ENCODE data around the gene MARS1.

MARS1 gene

DNA sequence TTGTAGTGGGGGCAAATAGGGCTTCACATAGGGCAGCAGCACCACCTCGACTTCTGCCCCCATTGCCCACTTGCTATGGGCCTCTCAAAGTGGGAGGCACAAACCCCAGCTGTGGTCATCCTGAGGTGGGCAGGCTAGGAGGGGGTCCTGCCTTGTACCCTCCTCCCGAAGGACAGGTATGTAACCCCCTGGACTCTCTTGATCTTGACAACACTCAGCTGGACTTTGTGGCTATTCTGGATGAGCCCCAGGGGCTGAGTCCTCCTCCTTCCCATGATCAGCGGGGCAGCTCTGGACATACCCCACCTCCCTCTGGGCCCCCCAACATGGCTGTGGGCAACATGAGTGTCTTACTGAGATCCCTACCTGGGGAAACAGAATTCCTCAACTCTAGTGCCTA lies 16.2 kb upstream of the MARS1 start:
- no peak for DNase-seq (ENCODE audit: low read depth, low spot score)

DNA sequence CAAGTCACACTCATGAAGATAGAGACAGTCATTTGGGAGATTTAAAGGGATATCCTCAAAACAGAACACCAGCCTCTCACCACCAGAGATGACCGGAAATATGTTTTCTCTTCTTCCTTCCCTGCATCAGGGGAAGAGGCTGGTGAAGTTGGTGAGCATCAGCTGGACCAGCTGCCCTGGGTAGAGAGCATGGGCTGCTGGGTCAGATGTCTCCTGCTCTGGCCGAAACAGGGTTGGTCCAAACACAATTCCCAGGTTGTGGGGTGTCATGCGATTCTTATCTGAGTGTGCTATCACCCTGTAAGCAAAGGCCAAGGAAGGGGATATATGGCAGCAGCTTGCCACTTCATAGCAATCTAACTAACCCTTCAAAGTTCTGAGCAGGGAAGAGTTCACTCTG lies 15.5 kb upstream of the MARS1 start:
- no peak for DNase-seq (ENCODE audit: low read depth, low spot score)

DNA sequence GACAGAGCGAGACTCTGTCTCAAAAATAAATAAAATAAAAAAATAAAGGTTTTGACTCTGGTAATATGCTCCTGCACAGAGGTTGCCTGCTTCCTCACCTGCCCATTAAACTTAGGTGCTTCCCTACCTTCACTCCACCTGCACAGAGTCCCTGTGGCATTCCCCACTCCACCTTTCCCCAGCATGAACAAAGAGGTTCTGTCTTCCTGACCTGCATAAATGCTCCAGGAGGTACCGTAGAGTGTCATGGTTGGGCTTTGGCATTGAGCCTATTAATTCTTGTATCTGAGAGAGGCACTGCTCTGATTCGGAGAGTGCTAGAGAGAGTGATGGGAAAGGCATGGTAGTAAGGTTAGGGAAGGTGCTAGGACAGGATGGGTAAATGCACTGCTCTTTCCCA lies 14.5 kb upstream of the MARS1 start:
- no peak for DNase-seq (ENCODE audit: low read depth, low spot score)

DNA sequence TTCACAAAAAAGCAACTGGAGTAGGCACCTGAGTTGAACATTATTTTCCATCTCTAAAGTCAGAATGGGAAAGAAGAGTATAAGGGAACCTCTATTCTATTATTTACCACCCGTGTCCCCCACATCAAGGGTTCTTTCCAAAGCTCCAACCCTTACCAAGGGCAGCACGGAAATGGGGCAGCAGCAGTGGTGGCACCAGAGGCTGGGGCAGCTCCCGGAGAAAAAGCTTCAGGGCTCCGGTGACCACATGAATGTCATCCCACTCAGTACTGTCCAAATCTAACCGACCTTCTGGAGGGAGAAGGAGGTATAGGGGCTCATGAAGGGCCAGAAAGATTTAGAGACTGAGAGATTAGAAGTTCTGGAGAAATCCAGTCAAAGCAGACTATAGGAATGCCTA lies 14.0 kb upstream of the MARS1 start:
- no peak for DNase-seq (ENCODE audit: low read depth, low spot score)

DNA sequence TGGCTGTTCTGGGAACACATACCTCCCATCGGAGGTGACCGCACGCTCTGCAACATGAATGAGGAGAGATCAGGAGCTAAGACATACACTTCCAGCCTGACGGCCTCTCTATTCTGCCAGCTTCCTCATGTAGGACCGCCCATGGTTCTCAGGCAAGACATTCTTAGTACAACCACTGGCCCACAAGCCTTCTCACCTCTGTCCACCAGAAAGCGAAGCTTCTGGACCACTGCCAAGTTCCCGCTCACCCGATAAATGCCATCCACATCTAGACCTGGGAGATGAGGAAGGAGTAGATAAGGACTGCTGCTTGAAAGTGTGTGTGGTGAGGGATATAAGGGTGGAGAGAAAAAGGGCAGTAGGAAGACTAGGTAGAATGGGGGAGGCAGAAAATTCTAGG lies 13.4 kb upstream of the MARS1 start:
- no peak for DNase-seq (ENCODE audit: low read depth, low spot score)

DNA sequence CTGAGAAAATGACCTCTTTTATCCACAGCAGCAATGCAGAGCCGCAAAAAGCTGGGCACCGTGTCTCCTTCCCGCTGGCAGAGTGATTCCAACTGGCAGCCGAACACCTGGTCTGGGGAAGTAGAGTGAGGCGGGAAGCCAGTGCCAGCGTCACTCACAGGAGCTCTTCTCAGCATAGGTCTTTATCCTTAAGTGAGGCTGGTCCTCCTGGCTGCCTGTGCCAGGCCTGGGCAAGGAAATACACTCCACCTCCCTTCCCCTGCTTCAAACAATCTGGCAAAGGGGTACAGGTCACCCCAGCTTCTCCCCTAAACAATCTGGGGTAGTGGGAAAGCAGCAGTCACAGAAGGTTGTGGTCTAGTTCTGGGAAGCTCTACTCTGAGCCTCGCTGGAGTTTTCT lies 13.0 kb upstream of the MARS1 start:
- no peak for DNase-seq (ENCODE audit: low read depth, low spot score)

DNA sequence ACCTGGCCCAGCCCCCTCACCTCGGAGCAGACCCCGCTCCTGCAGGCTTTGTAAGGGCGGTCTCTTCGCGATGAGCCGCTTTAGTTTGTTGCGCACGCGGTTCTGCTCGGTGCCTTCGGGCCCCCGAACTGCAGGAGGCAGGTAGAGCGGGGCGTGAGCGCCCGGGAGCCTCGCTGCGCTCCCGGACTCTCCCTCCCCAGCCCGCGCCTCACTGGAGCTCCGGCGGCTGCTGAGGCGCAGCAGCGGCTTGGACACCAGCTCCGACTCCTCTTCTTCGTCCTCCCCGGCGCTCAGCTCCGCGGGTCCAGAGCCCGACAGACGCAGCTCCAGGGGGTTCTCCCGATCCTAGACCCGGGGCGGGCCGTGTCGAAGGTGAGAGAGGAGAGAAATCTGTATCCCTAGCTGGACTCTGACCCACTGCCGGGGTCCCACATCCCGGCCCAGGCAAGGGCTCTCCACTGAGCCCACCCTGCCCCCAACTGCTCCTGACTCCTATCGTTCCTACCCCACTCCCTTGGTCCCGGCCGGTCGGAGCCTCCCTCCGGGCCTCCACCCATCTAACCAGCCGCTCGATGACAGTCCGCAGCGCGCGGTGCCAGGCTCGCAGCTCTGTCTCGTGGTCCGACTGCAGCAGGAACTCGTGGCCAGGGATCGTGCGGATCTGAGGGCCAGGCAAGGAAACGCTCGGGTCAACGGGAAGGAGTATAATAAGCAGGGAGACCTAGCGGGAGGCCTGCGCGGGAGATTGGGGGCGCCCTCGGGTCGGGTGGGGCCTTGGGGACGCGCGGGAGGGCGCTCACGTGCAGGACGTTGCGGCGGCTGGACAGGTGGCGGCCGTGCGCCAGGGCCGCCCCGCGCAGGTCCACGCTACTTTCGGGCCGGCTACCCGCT lies 12.4 kb upstream of the MARS1 start:
- DNase-seq (ENCODE audit: low read depth, low spot score) = peak; percentile 49

DNA sequence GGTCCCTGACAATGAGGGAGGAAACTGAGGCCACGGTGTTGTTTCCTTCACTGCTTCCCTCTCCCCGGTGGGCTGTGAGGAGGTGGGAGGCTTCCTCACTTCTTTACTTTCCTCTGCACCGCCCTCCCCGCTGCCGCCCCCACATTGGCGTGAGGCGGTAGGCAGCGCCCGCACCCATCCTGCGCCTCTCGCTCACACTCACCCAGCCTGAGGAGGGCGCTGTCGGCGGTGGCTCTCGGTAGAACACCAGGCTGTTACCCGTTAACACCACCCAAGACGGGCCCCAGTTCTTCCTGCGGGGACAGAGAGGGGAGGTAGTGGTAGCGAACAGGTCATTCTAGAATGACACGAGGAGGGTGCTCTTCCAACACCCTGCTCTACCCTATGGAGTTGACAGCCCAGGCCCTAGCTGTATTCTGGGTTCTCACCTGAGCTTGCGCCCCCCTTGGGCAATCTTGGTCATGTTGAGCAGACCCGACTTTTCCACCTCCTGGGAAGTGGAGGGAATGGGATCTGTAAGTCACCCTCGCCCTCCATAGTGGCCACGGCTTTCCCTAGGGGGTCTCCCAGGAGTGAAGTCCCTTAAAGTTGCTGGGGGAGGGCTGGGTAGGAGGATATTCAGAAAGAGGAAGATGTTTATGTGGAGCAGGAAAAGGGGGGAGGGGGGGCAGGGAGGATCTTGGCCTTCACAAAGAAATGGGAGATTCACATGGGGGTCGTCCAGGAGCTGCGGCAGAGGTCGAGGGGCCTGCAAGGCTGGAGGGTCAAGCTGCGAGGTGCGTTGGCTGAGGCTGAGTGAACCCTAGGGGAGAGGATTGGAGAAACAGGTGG lies 11.5 kb upstream of the MARS1 start:
- DNase-seq (ENCODE audit: low read depth, low spot score) = no peak

DNA sequence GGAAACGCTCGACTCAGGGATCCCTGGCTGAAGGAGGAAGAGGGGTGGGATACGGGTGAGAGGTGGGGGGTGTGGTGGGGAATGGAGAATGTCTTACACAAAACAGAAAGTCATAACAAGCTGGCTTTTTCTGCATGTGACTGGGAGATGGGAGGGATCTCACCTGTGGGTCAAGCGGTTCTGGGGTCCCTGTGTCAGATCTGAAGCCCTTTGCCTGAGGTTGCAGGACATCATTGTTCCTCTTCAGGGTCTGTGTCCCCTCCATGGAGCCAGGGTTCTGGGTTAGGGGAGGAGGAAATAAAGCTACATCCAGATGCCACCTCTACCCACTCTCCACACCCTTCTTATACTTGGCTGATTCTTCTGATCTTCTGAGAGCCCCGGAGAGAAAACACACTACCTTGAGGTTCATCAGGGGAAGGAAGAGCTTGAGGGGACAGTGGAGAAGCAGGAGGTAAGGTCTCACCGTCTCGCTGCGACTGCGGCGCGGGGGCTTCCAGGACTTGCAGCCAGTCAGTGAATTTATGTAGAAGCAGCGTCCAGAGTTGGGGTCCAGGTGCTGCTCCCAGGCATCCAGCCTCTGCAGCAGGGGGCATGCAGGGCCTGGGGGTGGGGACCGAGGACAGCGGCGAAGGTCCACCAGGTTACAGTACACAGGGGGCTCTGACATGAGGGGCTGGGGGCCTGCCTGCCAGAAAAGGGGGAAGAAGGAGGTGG lies 10.7 kb upstream of the MARS1 start:
- DNase-seq (ENCODE audit: low read depth, low spot score) = no peak

DNA sequence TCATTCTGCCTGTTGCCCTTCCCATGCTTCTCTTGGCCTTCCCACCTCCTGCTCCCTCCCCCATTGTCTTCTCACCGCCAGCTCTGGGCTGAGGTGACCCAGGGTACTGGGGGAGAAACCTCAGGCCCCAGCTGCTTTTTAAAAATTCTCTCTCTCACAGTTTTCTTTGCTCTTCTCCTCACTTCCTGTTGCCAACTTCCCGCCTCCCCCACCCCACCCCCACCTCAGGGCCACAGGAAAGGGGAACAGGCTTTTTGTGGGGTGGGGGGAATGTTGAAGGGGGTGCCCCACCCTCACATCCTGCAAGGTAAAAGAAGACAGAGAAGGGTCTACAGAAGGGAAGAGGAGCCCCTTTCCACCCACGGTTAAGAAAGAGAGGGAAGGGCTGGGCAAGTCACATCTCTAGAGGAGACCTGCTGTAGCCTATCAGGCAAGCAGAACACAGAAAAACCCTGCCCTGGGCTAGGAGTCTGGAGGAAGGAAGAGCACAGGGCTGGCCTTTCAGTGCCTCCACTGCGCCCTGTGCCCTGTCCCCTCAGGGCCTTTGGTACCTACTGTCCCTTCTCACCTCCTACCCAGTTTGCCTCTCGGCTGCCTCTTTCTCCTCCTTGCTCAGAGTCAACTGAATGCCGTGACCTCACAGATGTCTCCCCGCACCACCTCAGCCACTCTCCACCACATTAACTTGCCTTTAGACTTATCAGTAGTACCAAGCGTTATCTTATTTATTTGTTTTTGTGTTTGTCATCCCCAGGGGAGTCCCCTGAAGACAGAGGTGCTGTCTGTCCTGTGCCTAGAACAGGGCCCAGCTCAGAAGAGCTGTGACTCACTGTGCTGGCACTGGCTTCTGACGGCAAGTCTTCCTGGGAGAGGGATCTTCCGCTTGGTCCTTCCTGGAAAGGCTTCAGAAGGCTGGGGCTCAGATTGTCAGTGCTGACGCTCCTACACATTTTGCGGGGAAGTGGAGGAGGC lies 9.9 kb upstream of the MARS1 start:
- DNase-seq (ENCODE audit: low read depth, low spot score) = peak; percentile 26

DNA sequence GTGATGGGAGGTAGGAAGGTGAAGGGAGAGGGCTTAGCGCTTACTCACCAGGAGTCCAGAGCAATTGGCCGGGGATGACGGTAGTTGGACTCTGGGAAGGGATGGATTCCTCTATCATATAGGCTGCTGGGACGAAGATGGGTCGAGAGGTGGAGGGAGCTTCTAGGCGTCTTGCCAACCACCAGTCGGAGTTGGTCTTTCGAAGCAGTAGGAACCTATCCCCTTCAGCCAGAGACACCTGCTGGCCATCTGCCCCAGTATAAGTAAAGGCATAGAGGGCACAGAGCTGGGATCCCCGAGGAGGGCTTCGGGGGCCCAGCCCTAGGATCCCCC lies 8.9 kb upstream of the MARS1 start:
- DNase-seq (ENCODE audit: low read depth, low spot score) = no peak

DNA sequence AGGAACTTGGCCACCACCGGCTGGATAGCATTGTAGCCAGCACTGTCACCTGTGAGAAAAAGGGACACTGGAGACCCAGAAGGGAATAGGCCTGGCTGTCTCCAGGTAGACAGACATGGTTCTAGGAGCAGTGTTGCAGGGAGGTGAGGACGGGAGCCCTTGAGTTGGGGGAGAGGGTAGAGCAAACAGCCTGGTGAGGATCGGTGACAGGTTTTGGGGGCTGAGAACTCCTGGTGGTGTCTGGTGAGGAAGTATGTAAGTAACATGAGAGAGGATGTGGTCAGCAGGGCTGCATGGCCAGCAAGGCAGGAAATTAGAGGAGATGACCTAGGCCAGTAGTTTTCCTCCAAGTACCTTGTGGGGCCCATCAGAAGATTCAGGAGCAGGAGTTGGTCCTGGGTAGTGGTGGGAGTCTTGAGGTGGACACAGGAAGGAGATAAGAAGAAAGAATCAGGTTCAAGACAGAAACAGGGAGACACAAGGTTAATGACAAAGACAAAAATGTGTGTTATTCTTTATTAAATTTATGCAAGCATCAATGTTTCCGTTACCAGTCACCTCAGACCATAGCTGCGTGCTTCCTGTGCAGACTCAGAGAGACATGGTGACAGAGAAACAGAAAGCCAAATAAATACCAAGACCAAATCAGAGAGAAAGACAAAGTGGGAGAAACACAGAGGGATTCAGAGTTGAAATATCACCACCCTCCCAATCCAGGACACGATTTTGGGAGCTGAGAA lies 8.3 kb upstream of the MARS1 start, which contains the start of gene ARHGAP9:
ARHGAP9 (minus strand) TSS at position 491 of the 740 bp plus-strand sequence; CDS start at position 31, 460 bp downstream.
- DNase-seq (ENCODE audit: low read depth, low spot score) = no peak

DNA sequence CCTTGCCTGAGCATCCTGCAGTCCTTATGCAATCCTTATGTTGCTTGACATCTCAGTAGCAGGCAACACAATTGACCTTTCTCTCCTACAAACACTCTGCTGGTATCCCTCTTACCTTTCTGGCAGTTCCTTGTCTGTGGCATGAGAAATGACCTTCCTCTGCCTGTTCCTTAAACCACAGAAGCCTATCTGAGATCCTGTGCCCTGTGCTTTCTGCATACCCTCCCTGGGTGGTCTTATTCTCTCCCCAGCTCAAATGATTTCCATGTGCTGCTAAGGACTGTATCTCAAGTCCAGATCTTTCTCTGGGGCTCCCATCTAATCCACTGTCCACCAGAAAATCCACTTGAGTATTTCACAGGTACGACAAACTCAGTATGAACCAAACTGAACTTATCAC lies 6.2 kb upstream of the MARS1 start:
- no peak for DNase-seq (ENCODE audit: low read depth, low spot score)

DNA sequence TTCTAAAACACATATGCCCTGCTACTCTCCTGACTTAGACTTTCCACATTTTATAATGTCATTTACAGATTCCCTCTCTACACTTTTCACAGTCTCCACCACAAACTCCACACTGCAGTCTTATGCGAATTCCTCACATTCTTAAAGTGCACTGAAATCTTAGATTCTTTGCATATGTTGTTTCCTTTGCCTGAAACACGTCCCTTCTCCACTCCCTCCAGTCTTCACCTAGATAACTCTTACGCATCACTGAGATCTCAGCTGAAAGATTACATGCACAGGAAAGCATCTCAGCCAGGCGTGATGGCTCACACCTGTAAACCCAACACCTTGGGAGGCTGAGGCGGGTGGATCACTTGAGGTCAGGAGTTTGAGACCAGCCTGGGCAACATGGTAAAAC lies 4.4 kb upstream of the MARS1 start:
- peak; percentile 79 for DNase-seq (ENCODE audit: low read depth, low spot score)

DNA sequence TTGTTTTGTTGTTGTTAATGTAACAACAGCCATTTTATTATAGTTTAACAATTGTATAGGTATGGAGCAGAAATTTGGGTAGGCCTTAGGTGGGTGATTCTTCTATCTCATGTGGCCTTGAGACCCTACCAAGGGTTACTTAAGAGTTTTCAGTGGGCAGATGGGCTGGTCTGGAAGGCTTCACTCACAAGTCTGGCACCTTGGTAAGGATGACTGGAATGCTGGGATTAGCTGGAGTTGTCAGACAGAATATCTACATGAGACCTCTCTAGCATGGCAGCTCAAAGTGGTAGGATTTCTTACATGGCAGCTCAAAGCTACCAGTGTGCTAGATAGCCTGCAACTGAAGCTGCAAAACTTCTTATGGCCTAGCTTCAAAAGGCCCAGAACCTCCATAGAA lies 2.2 kb upstream of the MARS1 start:
- no peak for DNase-seq (ENCODE audit: low read depth, low spot score)

DNA sequence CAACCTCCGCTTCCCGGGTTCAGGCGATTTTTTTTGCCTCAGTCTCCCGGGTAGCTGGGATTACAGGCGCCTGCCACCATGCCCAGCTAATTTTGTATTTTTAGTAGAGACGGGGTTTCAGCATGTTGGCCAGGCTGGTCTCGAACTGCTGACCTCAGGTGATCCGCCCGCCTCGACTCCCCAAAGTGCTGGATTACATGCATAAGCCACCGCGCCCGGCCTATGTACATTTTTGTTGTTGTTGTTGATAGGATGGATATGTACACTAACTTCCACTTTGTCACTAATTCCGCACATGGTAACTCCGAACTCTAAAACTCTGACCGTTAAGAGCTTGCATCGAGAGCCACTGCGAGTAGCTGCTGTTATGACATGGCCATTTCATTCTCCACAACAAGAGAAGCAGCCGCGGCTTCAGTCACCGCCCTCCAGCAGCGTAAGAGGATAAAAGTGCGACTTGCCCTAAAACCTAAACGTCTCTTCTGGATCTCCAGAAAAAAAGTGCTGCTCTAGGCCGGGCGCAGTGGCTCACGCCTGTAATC lies 742 bp upstream of the MARS1 start:
- DNase-seq (ENCODE audit: low read depth, low spot score) = no peak

DNA sequence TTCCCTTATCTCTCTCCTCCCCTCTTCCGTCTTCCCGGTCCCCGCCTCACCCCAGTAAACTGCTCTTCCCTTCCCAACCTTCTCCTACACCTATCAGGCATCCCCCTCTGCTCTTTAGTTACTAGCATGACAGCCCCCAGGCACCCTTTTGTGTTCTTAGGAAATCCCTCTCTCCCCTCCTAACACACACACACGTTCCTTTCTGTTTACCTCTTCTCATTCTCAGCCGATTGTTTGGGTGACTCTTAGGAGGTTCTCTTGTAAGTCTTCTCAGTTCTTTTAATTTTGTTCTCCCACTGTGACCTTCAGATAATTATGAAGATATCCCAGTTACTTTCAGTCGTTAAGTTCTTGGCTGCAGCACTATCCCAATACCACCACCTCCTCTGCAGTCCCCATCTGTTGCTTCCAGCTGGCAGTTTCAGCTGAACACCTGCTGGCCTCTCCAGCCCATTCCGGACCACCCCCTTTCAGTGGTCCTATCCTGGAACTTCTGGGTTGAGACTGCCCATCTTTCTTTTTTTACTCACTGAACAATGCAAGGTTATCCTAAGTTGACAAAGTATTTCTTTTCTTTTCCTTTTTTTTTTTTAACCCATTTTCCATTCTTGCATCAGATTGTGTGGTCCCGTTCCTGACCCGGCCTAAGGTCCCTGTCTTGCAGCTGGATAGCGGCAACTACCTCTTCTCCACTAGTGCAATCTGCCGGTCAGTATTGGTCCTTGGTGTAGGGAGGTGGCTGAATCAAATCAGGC lies 711 bp downstream of the MARS1 start:
- DNase-seq (ENCODE audit: low read depth, low spot score) = no peak

DNA sequence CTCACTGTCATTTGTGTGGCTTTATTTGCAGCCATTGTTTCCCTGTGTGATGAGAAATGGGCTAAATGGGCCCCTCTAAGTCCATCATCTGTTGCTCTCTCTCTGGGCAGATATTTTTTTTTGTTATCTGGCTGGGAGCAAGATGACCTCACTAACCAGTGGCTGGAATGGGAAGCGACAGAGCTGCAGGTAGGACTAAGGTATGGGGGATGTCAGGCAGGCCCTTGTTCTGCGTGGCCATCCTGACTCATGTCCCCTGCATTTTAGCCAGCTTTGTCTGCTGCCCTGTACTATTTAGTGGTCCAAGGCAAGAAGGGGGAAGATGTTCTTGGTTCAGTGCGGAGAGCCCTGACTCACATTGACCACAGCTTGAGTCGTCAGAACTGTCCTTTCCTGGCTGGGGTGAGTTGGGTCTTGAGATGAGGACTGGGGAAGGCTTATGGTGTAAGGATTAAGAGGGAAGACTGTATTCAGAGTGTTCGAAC lies 1.3 kb downstream of the MARS1 start:
- DNase-seq (ENCODE audit: low read depth, low spot score) = no peak

DNA sequence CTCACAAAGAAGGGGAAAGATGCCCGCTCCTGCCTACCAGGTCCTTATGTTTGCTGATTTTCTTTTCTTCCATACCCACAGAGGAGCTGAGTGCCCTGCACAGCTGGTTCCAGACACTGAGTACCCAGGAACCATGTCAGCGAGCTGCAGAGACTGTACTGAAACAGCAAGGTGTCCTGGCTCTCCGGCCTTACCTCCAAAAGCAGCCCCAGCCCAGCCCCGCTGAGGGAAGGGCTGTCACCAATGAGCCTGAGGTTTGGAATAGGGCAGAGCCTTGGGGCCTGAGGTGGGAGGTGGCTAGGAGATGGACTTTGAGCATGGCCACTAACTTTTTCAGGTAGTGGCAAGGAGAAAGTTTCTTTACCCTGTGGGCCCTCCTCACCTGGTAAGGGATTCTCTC lies 2.3 kb downstream of the MARS1 start:
- no peak for DNase-seq (ENCODE audit: low read depth, low spot score)

Data from astrocyte of the hippocampus (primary cell).